ENCODE data around the gene GRAMD4.

DNA sequence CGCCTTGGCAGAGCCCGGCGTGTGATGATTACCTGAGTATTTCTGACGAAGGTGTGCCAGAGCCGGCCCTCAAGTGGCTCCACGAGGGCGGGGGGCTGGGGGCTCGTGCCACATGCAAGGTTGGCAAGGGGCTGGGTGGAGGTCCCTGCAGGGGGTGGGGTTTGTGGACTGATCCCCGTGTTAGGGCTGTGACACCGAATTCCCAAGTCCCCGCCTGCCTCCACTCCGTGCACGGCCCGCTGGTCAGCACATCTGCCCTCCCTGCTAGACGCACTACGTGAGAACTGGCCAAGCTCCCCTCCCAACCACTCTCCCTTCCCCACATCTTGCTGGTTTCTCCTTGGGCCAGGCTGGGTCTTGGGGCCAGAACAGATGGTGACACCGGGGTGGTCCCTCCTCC, 34.2 kb downstream of the GRAMD4 start:
- TF ChIP-seq CTCF (IDR thresholded peaks at IDR 0.05) (no peak), POLR2A (IDR thresholded peaks at IDR 0.05) (no peak)
